Naive thymus-derived CD4-positive, alpha-beta T cell (primary cell): ENCODE results near the gene FUCA2. TPM values are rescaled to one million over a fixed set of nuclear protein-coding genes. Genes with fewer than 3 reads are reported as not detected.

ENCODE experiments used
- ATAC-seq: fragments of 150-1000 bp; cut with Tn5 transposase; 2 replicates; pipeline ENCODE4 v1.10.0; 2021; ENCODE audit warnings: mild to moderate bottlenecking, moderate library complexity
- CTCF ChIA-PET: fragments of 350-600 bp; sonication (Branson Sonifier 250); formaldehyde crosslinking; loops from one replicate; lab custom pipeline; 2021; ENCODE audit warnings: antibody characterized with exemption; lab: Charles Lee
- POLR2A ChIA-PET: fragments of 350-600 bp; sonication (Branson Sonifier 250); formaldehyde crosslinking; loops from one replicate; lab custom pipeline; 2021; ENCODE audit warnings: antibody characterized with exemption, inconsistent platforms; lab: Charles Lee
- DNase-seq, 9 donors: peaks; one replicate each; pipeline versions ENCODE4 v3.0.0 to v3.0.0-alpha.2; 2020 to 2022; ENCODE audit warnings: mixed read lengths in 1 of 9
- H3K27ac ChIP-seq: one replicate; pipeline ENCODE4 v1.7.0; 2013; ENCODE audit warnings: mild to moderate bottlenecking, low read depth, low read length, moderate library complexity
- H3K27me3 ChIP-seq, 2 donors: one replicate each; pipeline ENCODE4 v1.7.0; 2013; ENCODE audit warnings: low read length in 2 of 2, mild to moderate bottlenecking in 2 of 2, moderate library complexity in 2 of 2; ENCODE audit not compliant: control insufficient read depth in 2 of 2, insufficient read depth in 2 of 2
- H3K36me3 ChIP-seq, 3 experiments: 1 replicate in 2 of 3; 2 replicates in 1 of 3; pipeline ENCODE4 v1.7.0; 2013; ENCODE audit warnings: low read length in 3 of 3, mild to moderate bottlenecking in 3 of 3, moderate library complexity in 1 of 3; ENCODE audit not compliant: insufficient read depth in 3 of 3, control insufficient read depth in 2 of 3
- H3K4me1 ChIP-seq, 2 donors: one replicate each; pipeline ENCODE4 v1.7.0; 2013; ENCODE audit warnings: low read length in 2 of 2, mild to moderate bottlenecking in 2 of 2, moderate library complexity in 1 of 2; ENCODE audit not compliant: control insufficient read depth in 2 of 2, insufficient read depth in 2 of 2
- H3K4me3 ChIP-seq: 2 replicates; pipeline ENCODE4 v1.7.0; 2013; ENCODE audit warnings: mild to moderate bottlenecking, low read length
- H3K9me3 ChIP-seq, 3 experiments: 1 replicate in 2 of 3; 2 replicates in 1 of 3; pipeline ENCODE4 v1.7.0; 2013; ENCODE audit warnings: low read length in 3 of 3; ENCODE audit not compliant: control insufficient read depth in 2 of 3
- H3K27ac Mint-ChIP-seq, 9 donors: one replicate each; pipeline ENCODE4 v1.8.0; 2020 to 2022; ENCODE audit warnings: mixed read lengths in 9 of 9, mild to moderate bottlenecking in 8 of 9, moderate library complexity in 5 of 9, inconsistent platforms in 2 of 9
- H3K27me3 Mint-ChIP-seq, 5 donors: one replicate each; pipeline ENCODE4 v1.8.0; 2021 to 2022; ENCODE audit warnings: mixed read lengths in 5 of 5, mild to moderate bottlenecking in 1 of 5
- H3K36me3 Mint-ChIP-seq, 5 donors: one replicate each; pipeline ENCODE4 v1.8.0; 2020 to 2022; ENCODE audit warnings: mixed read lengths in 5 of 5, mild to moderate bottlenecking in 3 of 5, inconsistent platforms in 1 of 5
- H3K4me1 Mint-ChIP-seq, 7 donors: one replicate each; pipeline ENCODE4 v1.8.0; 2020 to 2022; ENCODE audit warnings: mixed read lengths in 7 of 7, mild to moderate bottlenecking in 3 of 7, inconsistent platforms in 1 of 7
- H3K4me3 Mint-ChIP-seq, 10 donors: one replicate each; pipeline ENCODE4 v1.8.0; 2020 to 2022; ENCODE audit warnings: mild to moderate bottlenecking in 10 of 10, mixed read lengths in 10 of 10, moderate library complexity in 6 of 10, inconsistent platforms in 2 of 10
- H3K9me3 Mint-ChIP-seq, 11 donors: one replicate each; pipeline ENCODE4 v1.8.0; 2020 to 2022; ENCODE audit warnings: mixed read lengths in 11 of 11, mild to moderate bottlenecking in 4 of 11, inconsistent platforms in 1 of 11, moderate library complexity in 1 of 11
- intact Hi-C, 2 donors: fragments of 100-400 bp; cut with micrococcal nuclease; formaldehyde crosslinking; loops; one replicate each; pipeline ENCODE4 v1.15.1; 2023
- polyA plus RNA-seq, 2 donors: library from polyadenylated mRNA; unstranded; fragments of 300-500 nt; fragmentation: Illumina TruSeq; gene quantifications; one replicate each; pipeline ENCODE4 v1.2.3, GENCODE V29; 2021
- total RNA-seq, 6 experiments: library from RNA in 5 of 6; stranded (reverse) in 5 of 6; gene quantifications; 1 replicate in 5 of 6; 2 replicates in 1 of 6; pipeline ENCODE4 v1.2.3 and lab custom pipeline; 2021 to 2026

The FUCA2 gene
- total and polyA plus RNA-seq, 7 experiments from 2014 or later: 4.4 to 14.9 (median 5.6) TPM

DNA sequence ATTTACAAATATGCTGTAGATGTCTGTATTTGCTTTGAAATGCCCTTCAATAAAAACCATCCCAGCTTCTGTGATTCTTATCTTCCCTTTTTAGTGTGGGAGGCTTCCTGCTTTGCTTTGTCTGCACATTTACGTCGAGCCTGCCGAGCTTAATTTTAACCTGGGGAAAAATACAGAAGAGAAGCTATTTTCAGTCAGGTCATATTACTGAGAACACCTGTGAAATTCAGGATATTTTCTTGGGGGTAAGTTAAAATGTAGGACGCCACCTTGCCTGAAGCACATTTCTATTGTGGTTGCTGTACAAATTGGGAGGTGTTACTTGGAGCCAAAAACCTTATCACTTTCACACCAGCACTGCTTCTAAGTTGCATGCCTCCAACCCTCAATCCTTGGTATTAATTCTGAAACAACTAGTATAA, 43.6 kb upstream of the FUCA2 start:
- Mint-ChIP-seq H3K27ac (peak overlapping the region; percentile 32 to 90 (median 69)), H3K27me3 (no peaks in the 10 kb centered on the region), H3K36me3 (peaks cover 0 to 15% (median 0%) of the 10 kb centered on the region in 5 donors), H3K4me1 (peaks cover 29 to 61% (median 54%) of the 10 kb centered on the region in 7 donors), H3K4me3 (peak overlapping the region; percentile 16 to 85 (median 78)), H3K9me3 (no peaks in the 10 kb centered on the region)
- peak in 1 of 9 donors; percentile 20 for DNase-seq
- ChIA-PET POLR2A (interaction anchor here (0.6 to 0.9 kb wide), 2 partner anchors 10 to 1354 kb away, joined by 3 read pairs; no protein-coding TSS in a partner anchor), CTCF (interaction anchor here (0.7 to 0.9 kb wide), 2 partner anchors 15 to 18 kb away, joined by 3 to 4 read pairs; no protein-coding TSS in a partner anchor)
- Histone ChIP-seq H3K36me3 (no peaks in the 10 kb centered on the region), H3K4me3 (peak overlapping the region; percentile 7), H3K27ac (no peak overlapping the region), H3K9me3 (no peaks in the 10 kb centered on the region), H3K4me1 (peaks cover 20 to 52% of the 10 kb centered on the region in 2 donors), H3K27me3 (no peaks in the 10 kb centered on the region)
- ATAC-seq: peak; percentile 38
- intact Hi-C loops: loop anchor here (1.0 to 10.0 kb wide), 3 partner anchors 9 to 1080 kb away; no protein-coding TSS in a partner anchor

DNA sequence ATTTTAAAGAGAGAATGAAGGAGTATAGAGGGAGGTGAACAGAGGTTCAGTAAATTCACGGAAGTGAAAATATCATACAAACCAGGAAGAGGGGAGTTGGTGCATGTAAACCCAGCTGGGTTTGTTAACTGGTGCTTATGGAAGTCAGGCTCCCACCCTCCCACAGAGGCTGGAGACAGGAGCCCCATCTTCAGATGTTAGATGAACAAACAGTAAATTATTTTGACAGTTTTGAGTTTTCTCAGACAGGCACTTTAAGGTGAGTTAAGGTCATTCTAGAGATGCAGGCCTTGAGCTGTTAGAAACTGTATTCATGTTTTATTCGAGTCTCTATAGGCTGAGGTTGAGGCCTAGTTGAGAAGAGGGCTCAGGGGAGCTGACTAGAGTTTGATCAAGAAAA, 41.8 kb upstream of the FUCA2 start:
- Mint-ChIP-seq H3K27me3 (no peaks in the 10 kb centered on the region), H3K4me3 (peak overlapping the region in 8 of 10 donors; percentile 4 to 85 (median 43)), H3K4me1 (peaks cover 38 to 78% (median 70%) of the 10 kb centered on the region in 7 donors), H3K9me3 (no peaks in the 10 kb centered on the region), H3K36me3 (peaks cover 0 to 15% (median 0%) of the 10 kb centered on the region in 5 donors), H3K27ac (peak overlapping the region; percentile 5 to 90 (median 32))
- Histone ChIP-seq H3K36me3 (no peaks in the 10 kb centered on the region), H3K9me3 (no peaks in the 10 kb centered on the region), H3K27me3 (no peaks in the 10 kb centered on the region), H3K4me3 (no peak overlapping the region), H3K4me1 (peaks cover 37 to 67% of the 10 kb centered on the region in 2 donors), H3K27ac (no peak overlapping the region)
- ChIA-PET POLR2A (no interaction called here), CTCF (no interaction called here)
- ATAC-seq: no peak
- intact Hi-C loops: loop anchor here in 1 of 2 donors (10.0 kb wide), 1 partner anchor 1079 kb away; no protein-coding TSS in a partner anchor
- DNase-seq: no peak

DNA sequence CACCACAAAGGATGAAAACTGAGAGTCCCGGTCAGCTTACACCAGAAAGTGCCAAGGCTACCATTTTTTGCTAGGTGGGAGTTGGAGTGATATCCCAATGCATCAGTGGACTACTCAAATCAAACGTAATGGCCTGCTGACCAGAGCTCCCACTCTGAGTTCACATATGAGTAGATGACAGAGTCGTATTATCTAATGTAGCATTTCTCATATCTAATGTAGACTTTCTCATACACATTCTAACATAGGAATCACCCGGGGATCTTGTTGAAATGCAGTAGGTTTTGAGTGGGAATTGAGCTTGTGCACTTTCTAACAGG, 38.4 kb upstream of the FUCA2 start:
- H3K4me3 Mint-ChIP-seq: peak overlapping the region in 1 of 10 donors; percentile 43
- ChIA-PET POLR2A (no interaction called here), CTCF (no interaction called here)
- no peaks in the 10 kb centered on the region for H3K36me3 ChIP-seq
- no peaks in the 10 kb centered on the region for H3K27me3 ChIP-seq
- no peak overlapping the region for H3K27ac ChIP-seq
- no peaks in the 10 kb centered on the region for H3K9me3 Mint-ChIP-seq
- H3K4me1 ChIP-seq: peaks cover 44 to 68% of the 10 kb centered on the region in 2 donors
- H3K27me3 Mint-ChIP-seq: no peaks in the 10 kb centered on the region
- no peaks in the 10 kb centered on the region for H3K9me3 ChIP-seq
- no peak overlapping the region for H3K4me3 ChIP-seq
- H3K27ac Mint-ChIP-seq: peak overlapping the region in 3 of 9 donors; percentile 20 to 66 (median 65)
- DNase-seq (no peak), ATAC-seq (no peak)
- H3K4me1 Mint-ChIP-seq: peaks cover 40 to 88% (median 74%) of the 10 kb centered on the region in 7 donors
- intact Hi-C loops: loop anchor here in 1 of 2 donors (10.0 kb wide), 3 partner anchors 665 to 1075 kb away; no protein-coding TSS in a partner anchor
- H3K36me3 Mint-ChIP-seq: peaks cover 0 to 13% (median 0%) of the 10 kb centered on the region in 5 donors

DNA sequence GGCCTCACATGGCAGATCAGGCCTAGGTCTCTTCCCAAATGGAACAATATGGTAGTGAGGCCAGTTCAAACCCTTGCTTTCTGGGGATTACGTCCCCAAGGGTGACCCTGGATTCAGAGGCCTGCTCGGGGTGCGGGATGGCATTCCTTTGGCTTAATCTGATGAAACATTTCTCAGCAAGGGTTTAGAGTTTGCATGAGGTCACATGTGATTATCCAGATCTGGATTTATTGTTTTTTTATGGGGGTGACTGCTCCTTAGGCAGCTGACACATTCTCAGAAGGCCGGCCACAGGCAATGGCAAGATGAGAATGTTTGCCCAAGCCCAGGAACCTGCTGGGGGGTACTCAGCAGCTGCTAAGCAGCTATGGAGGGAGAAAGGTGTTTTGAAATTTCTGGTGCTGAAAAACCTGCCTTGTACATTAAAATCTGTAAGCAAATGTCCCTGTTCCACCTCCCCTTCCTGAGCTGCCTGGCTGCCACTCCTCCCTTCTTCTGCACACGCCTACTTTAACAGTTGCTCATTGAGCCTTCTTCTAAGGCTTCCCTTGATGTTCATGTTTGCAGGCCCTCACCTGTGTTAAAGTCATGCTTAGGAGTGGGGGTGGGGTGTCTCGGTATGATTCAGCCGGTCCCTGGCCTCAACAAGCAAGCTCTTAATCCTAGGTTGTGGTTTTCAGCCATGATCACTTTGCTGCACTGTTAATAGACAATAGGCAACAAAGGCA, 37.9 kb upstream of the FUCA2 start:
- intact Hi-C loops: loop anchor here in 1 of 2 donors (10.0 kb wide), 2 partner anchors 665 to 795 kb away; no protein-coding TSS in a partner anchor
- peak overlapping the region in 4 of 9 donors; percentile 20 to 66 (median 66) for H3K27ac Mint-ChIP-seq
- peak overlapping the region in 3 of 10 donors; percentile 4 to 43 (median 10) for H3K4me3 Mint-ChIP-seq

DNA sequence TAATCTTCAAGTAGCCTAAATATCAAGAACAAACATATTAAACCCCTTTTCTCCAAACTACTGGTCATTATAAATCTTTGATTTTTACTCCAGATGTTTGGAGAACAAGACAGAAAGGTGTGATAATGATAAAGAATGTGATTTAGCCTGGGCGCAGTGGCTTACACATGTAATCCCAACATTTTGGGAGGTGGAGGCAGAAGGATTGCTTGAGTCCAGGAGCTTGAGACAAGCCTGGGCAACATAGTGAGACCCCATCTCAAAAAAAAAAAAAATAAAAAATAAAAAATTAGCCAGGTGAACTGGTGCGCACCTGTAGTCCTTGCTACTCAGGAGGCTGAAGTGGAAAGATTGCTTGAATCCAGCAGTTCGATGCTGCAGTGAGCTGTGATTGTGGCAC, 35.1 kb upstream of the FUCA2 start:
- Mint-ChIP-seq H3K4me1 (peaks cover 38 to 88% (median 67%) of the 10 kb centered on the region in 7 donors), H3K9me3 (no peaks in the 10 kb centered on the region), H3K27me3 (no peaks in the 10 kb centered on the region), H3K27ac (peak overlapping the region; percentile 88 to 97 (median 92)), H3K36me3 (peaks cover 0 to 13% (median 0%) of the 10 kb centered on the region in 5 donors), H3K4me3 (peak overlapping the region in 6 of 10 donors; percentile 51 to 87 (median 82))
- ChIA-PET POLR2A (interaction anchor here (0.8 to 1.7 kb wide), 2 partner anchors 9 to 29 kb away, joined by 3 to 4 read pairs; no protein-coding TSS in a partner anchor), CTCF (interaction anchor here (0.7 to 1.6 kb wide), 2 partner anchors 12 to 27 kb away, joined by 3 to 5 read pairs; no protein-coding TSS in a partner anchor)
- no peak for ATAC-seq
- DNase-seq: no peak
- H3K4me3 ChIP-seq: peak overlapping the region; percentile 17
- no peaks in the 10 kb centered on the region for H3K36me3 ChIP-seq
- H3K27ac ChIP-seq: no peak overlapping the region
- H3K4me1 ChIP-seq: peaks cover 45 to 74% of the 10 kb centered on the region in 2 donors
- intact Hi-C loops: loop anchor here (1.0 to 10.0 kb wide), 6 partner anchors 9 to 798 kb away; partner anchors contain the start of gene FUCA2 (in 1 of the 2)
- H3K9me3 ChIP-seq: no peaks in the 10 kb centered on the region
- no peaks in the 10 kb centered on the region for H3K27me3 ChIP-seq

More for the DNA sequence above, 37.9 kb upstream of the FUCA2 start:
- Histone ChIP-seq H3K27me3 (no peaks in the 10 kb centered on the region), H3K27ac (no peak overlapping the region), H3K4me3 (no peak overlapping the region), H3K36me3 (no peaks in the 10 kb centered on the region), H3K4me1 (peaks cover 43 to 71% of the 10 kb centered on the region in 2 donors), H3K9me3 (no peaks in the 10 kb centered on the region)
- Mint-ChIP-seq H3K27me3 (no peaks in the 10 kb centered on the region), H3K9me3 (no peaks in the 10 kb centered on the region), H3K4me1 (peaks cover 37 to 86% (median 73%) of the 10 kb centered on the region in 7 donors), H3K36me3 (peaks cover 0 to 14% (median 0%) of the 10 kb centered on the region in 5 donors)
- peak in 1 of 9 donors; percentile 45 for DNase-seq
- peak; percentile 47 for ATAC-seq
- ChIA-PET POLR2A (interaction anchor here (0.5 kb wide), 1 partner anchor 16 kb away, joined by 3 read pairs; no protein-coding TSS in a partner anchor), CTCF (no interaction called here)

DNA sequence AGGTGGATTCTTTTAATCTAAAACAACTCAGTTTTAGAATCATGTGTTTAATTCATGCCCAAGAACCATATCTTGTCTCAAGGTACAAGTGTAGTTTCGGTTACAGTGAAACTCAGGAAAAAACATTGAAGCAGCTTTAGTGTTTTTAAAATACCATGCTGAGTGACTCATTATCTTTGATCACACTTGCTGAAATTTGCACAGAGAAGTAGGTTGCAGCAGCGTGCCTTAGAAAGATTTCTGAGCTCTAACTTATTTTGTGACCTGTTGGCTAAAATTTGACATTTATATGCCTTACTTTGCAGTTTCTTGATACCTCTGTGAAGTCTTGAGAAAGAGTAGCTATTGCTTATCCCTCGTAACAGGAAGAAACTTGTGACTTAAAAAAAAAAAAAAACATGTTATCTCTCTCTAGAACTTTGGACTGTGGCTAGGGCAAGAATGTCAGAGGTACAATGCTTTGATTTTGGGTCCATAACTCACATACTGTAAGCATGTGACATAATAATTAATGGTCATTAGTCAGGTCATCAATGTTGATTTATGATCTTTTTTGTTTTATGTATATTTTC, 34.5 kb upstream of the FUCA2 start:
- Mint-ChIP-seq H3K36me3 (peaks cover 0 to 16% (median 0%) of the 10 kb centered on the region in 5 donors), H3K4me1 (peaks cover 41 to 86% (median 65%) of the 10 kb centered on the region in 7 donors), H3K4me3 (peak overlapping the region; percentile 51 to 87 (median 77)), H3K27ac (peak overlapping the region; percentile 88 to 97 (median 92)), H3K27me3 (no peaks in the 10 kb centered on the region), H3K9me3 (no peaks in the 10 kb centered on the region)
- ChIA-PET CTCF (interaction anchor here (1.6 kb wide), 1 partner anchor 12 kb away, joined by 3 read pairs; no protein-coding TSS in a partner anchor), POLR2A (interaction anchor here (0.6 to 1.7 kb wide), 4 partner anchors 8 to 514 kb away, joined by 3 to 6 read pairs (median 4); no protein-coding TSS in a partner anchor)
- ATAC-seq: peak; percentile 63
- peaks cover 45 to 79% of the 10 kb centered on the region in 2 donors for H3K4me1 ChIP-seq
- no peaks in the 10 kb centered on the region for H3K9me3 ChIP-seq
- DNase-seq: peak in 5 of 9 donors; percentile 21 to 40 (median 32)
- peak overlapping the region; percentile 17 for H3K4me3 ChIP-seq
- peak overlapping the region; percentile 56 for H3K27ac ChIP-seq
- H3K27me3 ChIP-seq: no peaks in the 10 kb centered on the region
- intact Hi-C loops: loop anchor here (1.0 to 10.0 kb wide), 7 partner anchors 9 to 799 kb away; partner anchors contain the start of genes FUCA2 (in 1 of the 2) and LTV1 (in 1 of the 2)
- no peaks in the 10 kb centered on the region for H3K36me3 ChIP-seq
